K562 (cell line): ENCODE measurements around the gene FES. TPM values are rescaled to one million over a fixed set of nuclear protein-coding genes. Genes with fewer than 3 reads are reported as not detected.

ENCODE experiments used
- CBFA2T3 ChIP-seq: fragments of 450-650 bp; IDR thresholded peaks from 2 replicates; pipeline ENCODE4 v1.6.1; 2017
- CHD1 ChIP-seq: fragments of 200-600 bp; sonication (generic); IDR thresholded peaks from one replicate; pipeline ENCODE4 v1.6.1; 2012; ENCODE audit warnings: mild to moderate bottlenecking, moderate library complexity, low read length, inconsistent platforms
- CREB1 ChIP-seq, 2 experiments: sonication (generic) in 1 of 2; formaldehyde crosslinking in 1 of 2; IDR thresholded peaks; 2 replicates each; pipeline versions ENCODE4 v1.6.1 to v1.8.0; 2012 to 2022; ENCODE audit warnings: inconsistent platforms in 1 of 2, mild to moderate bottlenecking in 1 of 2, missing genetic modification reagents in 1 of 2, moderate library complexity in 1 of 2
- ETV1 ChIP-seq: fragments of 450-650 bp; conservative IDR thresholded peaks from 2 replicates; pipeline ENCODE4 v1.6.1; 2016; ENCODE audit warnings: missing genetic modification characterization, control low read depth, low read depth, missing compliant biosample characterization
- GABPA ChIP-seq: fragments of 200-800 bp; sonication (Bioruptor generic); conservative IDR thresholded peaks from 2 replicates; pipeline ENCODE4 v1.6.1; 2016; ENCODE audit warnings: low read depth, missing genetic modification characterization, missing compliant biosample characterization
- GTF2E2 ChIP-seq: fragments of 200-800 bp; sonication (Bioruptor generic); IDR thresholded peaks from 2 replicates; pipeline ENCODE4 v1.6.1; 2016; ENCODE audit warnings: missing genetic modification characterization, missing compliant biosample characterization
- ID3 ChIP-seq, 2 experiments: fragments of 250-450 bp in 1 of 2; fragments of 450-650 bp in 1 of 2; sonication (Bioruptor Pico) in 1 of 2; IDR thresholded peaks; 2 replicates each; pipeline versions ENCODE4 v1.6.1 to v1.8.0; 2016 to 2021; ENCODE audit warnings: mild to moderate bottlenecking in 2 of 2, moderate library complexity in 2 of 2, missing compliant biosample characterization in 1 of 2, missing genetic modification characterization in 1 of 2
- MECOM ChIP-seq: fragments of 250-450 bp; sonication (Bioruptor Pico); IDR thresholded peaks from 2 replicates; pipeline ENCODE4 v1.8.0; 2022; ENCODE audit warnings: inconsistent platforms
- MXI1 ChIP-seq: IDR thresholded peaks from 2 replicates; pipeline ENCODE4 v1.6.1; 2011; ENCODE audit warnings: low read depth, mild to moderate bottlenecking, improper control_type of control experiment, low read length
- RNF219 ChIP-seq: fragments of 250-450 bp; sonication (Bioruptor Pico); IDR thresholded peaks from 2 replicates; pipeline ENCODE4 v1.5.0; 2022; ENCODE audit warnings: mild to moderate bottlenecking
- TEAD2 ChIP-seq: fragments of 450-650 bp; IDR thresholded peaks from 2 replicates; pipeline ENCODE4 v1.6.1; 2016; ENCODE audit warnings: missing genetic modification characterization, control low read depth, missing compliant biosample characterization
- ZNF511 ChIP-seq: sonication (generic); formaldehyde crosslinking; IDR thresholded peaks from 2 replicates; pipeline ENCODE4 v1.8.0; 2022; ENCODE audit warnings: mild to moderate bottlenecking, missing genetic modification reagents
- polyA plus RNA-seq, 8 experiments: library from polyadenylated mRNA; depleted of rRNA in 4 of 8; stranded (reverse) in 5 of 8; unstranded in 3 of 8; fragments of >200 nt; fragmentation: Nextera tagmentation in 2 of 8; fragmentation: Illumina TruSeq in 1 of 8; extraction: Ambion mirVana in 2 of 8; extraction: Trizol in 1 of 8; gene quantifications; 2 replicates each; pipeline versions ENCODE4 v1.2.1 to v1.2.3, GENCODE V29; 2011 to 2014; ENCODE audit warnings: inconsistent platforms in 1 of 8, missing spikeins in 1 of 8
- total RNA-seq, 7 experiments: library from RNA; depleted of rRNA in 6 of 7; stranded (reverse); fragments of >200 nt in 6 of 7; fragmentation: Illumina TruSeq in 2 of 7; extraction: Trizol in 2 of 7; gene quantifications; 2 replicates each; pipeline versions ENCODE4 v1.2.1 to v1.2.3, GENCODE V29; 2011 to 2021; ENCODE audit warnings: low replicate concordance in 1 of 7
- TF ChIP-seq, protein P1 (sequence below), 2 experiments: fragments of 450-650 bp in 1 of 2; sonication (generic) in 1 of 2; formaldehyde crosslinking in 1 of 2; IDR thresholded peaks; 2 replicates each; pipeline versions ENCODE4 v1.7.1 to v1.9.0; 2016 to 2022; ENCODE audit warnings: inconsistent platforms in 1 of 2, mild to moderate bottlenecking in 1 of 2, missing genetic modification reagents in 1 of 2

FES gene
- total and polyA plus RNA-seq, 9 of the 15 experiments (the other 6 are each of a cell fraction or from before 2014, with no cell fraction given): 0.38 to 2.6 (median 0.82) TPM

DNA sequence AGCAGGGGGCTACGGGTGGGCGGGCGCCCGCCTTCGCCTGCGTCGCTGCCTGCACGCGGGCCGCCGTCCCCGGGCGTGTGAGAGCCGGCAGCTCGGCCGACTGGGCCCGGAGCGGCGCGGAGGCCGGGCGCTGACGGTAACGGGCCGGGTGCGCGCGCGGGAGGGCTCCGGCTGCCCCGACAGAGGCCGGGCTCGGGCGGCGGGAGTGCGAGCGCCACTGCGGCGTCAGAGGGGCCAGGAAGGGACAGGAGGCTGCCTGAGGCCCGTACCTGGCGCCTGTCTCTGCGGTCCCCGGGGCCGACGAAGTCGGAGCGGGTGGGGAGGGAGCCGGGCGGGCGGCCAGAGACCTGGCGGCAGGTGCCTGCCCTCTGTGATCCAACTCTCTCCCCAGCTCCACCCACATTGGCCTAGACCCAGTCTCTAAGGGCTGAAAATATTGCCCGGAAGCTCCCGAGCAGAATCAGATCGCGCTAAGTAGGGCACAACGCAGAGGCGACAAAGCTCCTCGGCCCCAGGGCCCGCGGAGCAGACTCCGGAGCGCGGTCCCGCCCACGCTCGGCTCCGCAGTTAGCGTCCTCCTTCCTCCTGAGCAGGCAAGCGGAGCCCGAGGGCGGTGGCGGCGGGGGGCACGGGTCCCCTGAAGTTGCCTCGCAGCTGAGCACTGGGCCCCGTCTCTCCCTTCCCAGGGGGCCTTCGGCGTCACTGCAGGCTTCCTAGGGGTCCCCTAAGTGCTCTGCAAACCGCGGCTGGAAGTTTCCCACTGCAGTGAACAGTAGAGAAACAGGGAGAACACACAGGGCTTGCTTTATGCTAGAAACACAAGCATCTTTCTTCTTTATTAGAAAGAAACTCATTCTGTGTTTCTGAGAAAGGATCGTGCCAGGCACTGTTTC is 18.8 kb downstream of the FES start, which contains the start of gene MAN2A2 (continued):
- TF ChIP-seq, protein P1, sequence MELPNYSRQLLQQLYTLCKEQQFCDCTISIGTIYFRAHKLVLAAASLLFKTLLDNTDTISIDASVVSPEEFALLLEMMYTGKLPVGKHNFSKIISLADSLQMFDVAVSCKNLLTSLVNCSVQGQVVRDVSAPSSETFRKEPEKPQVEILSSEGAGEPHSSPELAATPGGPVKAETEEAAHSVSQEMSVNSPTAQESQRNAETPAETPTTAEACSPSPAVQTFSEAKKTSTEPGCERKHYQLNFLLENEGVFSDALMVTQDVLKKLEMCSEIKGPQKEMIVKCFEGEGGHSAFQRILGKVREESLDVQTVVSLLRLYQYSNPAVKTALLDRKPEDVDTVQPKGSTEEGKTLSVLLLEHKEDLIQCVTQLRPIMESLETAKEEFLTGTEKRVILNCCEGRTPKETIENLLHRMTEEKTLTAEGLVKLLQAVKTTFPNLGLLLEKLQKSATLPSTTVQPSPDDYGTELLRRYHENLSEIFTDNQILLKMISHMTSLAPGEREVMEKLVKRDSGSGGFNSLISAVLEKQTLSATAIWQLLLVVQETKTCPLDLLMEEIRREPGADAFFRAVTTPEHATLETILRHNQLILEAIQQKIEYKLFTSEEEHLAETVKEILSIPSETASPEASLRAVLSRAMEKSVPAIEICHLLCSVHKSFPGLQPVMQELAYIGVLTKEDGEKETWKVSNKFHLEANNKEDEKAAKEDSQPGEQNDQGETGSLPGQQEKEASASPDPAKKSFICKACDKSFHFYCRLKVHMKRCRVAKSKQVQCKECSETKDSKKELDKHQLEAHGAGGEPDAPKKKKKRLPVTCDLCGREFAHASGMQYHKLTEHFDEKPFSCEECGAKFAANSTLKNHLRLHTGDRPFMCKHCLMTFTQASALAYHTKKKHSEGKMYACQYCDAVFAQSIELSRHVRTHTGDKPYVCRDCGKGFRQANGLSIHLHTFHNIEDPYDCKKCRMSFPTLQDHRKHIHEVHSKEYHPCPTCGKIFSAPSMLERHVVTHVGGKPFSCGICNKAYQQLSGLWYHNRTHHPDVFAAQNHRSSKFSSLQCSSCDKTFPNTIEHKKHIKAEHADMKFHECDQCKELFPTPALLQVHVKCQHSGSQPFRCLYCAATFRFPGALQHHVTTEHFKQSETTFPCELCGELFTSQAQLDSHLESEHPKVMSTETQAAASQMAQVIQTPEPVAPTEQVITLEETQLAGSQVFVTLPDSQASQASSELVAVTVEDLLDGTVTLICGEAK (IDR thresholded peaks at IDR 0.05): no peak
- TF ChIP-seq, protein P1 (CRISPR knock-in tag; IDR thresholded peaks at IDR 0.05): no peak
- TF ChIP-seq CREB1 (IDR thresholded peaks at IDR 0.05): peak; percentile 34; the same call in 1 of the 2 replicates
- TF ChIP-seq CREB1 (CRISPR knock-in tag; IDR thresholded peaks at IDR 0.05): no peak; the same call in 1 of the 2 replicates
- peak; percentile 39 for TF ChIP-seq CBFA2T3
- TF ChIP-seq CHD1: peak; percentile 60
- no peak for TF ChIP-seq MXI1
- TF ChIP-seq ID3 (CRISPR knock-in tag; IDR thresholded peaks at IDR 0.05): no peak
- TF ChIP-seq ID3 (tag; IDR thresholded peaks at IDR 0.05): 0 out of 2 replicates have a peak, but pooled peaks have one; percentile 28
- TF ChIP-seq GABPA: peak; percentile 50; the same call in 1 of the 2 replicates
- TF ChIP-seq GTF2E2 (tag): no peak
- no peak for TF ChIP-seq MECOM
- peak; percentile 83 for TF ChIP-seq ETV1 (tag)
- TF ChIP-seq RNF219 (CRISPR knock-in tag): no peak
- no peak for TF ChIP-seq ZNF511 (CRISPR knock-in tag)
- TF ChIP-seq TEAD2 (tag): no peak
